GM19324 (cell line): ENCODE data around the gene GAB4.
"Not testable (repeated sequence)": the region's sequence is repeated elsewhere in the genome, so short reads cannot be mapped to it uniquely, and the experiment has no call there.

ENCODE experiments used
- ATAC-seq: cut with Tn5 transposase; IDR thresholded peaks from one replicate; pipeline ENCODE4 v1.9.1; 2021; ENCODE audit warnings: mild to moderate bottlenecking, moderate library complexity; ENCODE audit not compliant: unreplicated experiment, low FRiP score

Gene GAB4

GRCh38 chr22:16917144-16918003 is 90.6 kb downstream of the GAB4 start:
- ATAC-seq: no peak

- ATAC-seq: no peak
Observed at GRCh38 chr22:16915701-16916100, 92.3 kb downstream of the GAB4 start.

- not testable (repeated sequence) for ATAC-seq
Observed at GRCh38 chr22:16914911-16915310, 93.1 kb downstream of the GAB4 start.

- no peak for ATAC-seq
Observed at GRCh38 chr22:16914006-16914405, 94.0 kb downstream of the GAB4 start.

GRCh38 chr22:16912281-16912680 is 95.7 kb downstream of the GAB4 start:
- no peak for ATAC-seq
